RWPE1 (cell line): ENCODE results near the gene SLC39A6.
"Not testable (repeated sequence)": the region's sequence is repeated elsewhere in the genome, so short reads cannot be mapped to it uniquely, and the experiment has no call there.

Experiments used
- CTCF ChIA-PET: fragments of 350-600 bp; sonication (Branson Sonifier 250); formaldehyde crosslinking; extraction: SDS; loops from one replicate; lab custom pipeline; 2021; lab: Yijun Ruan, JAX
- POLR2A ChIA-PET: fragments of 400-600 bp; formaldehyde crosslinking; extraction: SDS; loops from one replicate; lab custom pipeline; 2020; ENCODE audit warnings: antibody characterized with exemption; ENCODE audit not compliant: low non-redundant PET; lab: Yijun Ruan, JAX
- DNase-seq: peaks from one replicate; pipeline ENCODE4 v3.0.0; 2012; ENCODE audit warnings: low spot score
- H3K27ac ChIP-seq: fragments of 450-650 bp; 2 replicates; pipeline ENCODE4 v1.5.1; 2017
- CTCF ChIP-seq: fragments of 450-650 bp; conservative IDR thresholded peaks from 2 replicates; pipeline ENCODE4 v1.5.1; 2017; ENCODE audit warnings: low read depth, mild to moderate bottlenecking

SLC39A6 gene

GRCh38 chr18:36169938-36170337 lies 40.8 kb upstream of the SLC39A6 start:
- no peak for TF ChIP-seq CTCF
- DNase-seq: no peak
- ChIA-PET CTCF (no interaction called here), POLR2A (no interaction called here)
- H3K27ac ChIP-seq: no peak overlapping the region

- CTCF ChIA-PET, POLR2A ChIA-PET, DNase-seq, H3K27ac ChIP-seq: not testable (repeated sequence)
Observed at GRCh38 chr18:36168296-36168695, 39.2 kb upstream of the SLC39A6 start.

GRCh38 chr18:36167692-36168218 lies 38.6 kb upstream of the SLC39A6 start:
- TF ChIP-seq CTCF: no peak
- ChIA-PET CTCF (interaction anchor here (0.6 kb wide), 1 partner anchor 20 kb away, joined by 3 read pairs; no protein-coding TSS in a partner anchor), POLR2A (no interaction called here)
- no peak for DNase-seq
- no peak overlapping the region for H3K27ac ChIP-seq

- ChIA-PET CTCF (no interaction called here), POLR2A (no interaction called here)
- DNase-seq: no peak
- H3K27ac ChIP-seq: no peak overlapping the region
- no peak for TF ChIP-seq CTCF
Observed at GRCh38 chr18:36162981-36163380, 33.8 kb upstream of the SLC39A6 start.

DNA sequence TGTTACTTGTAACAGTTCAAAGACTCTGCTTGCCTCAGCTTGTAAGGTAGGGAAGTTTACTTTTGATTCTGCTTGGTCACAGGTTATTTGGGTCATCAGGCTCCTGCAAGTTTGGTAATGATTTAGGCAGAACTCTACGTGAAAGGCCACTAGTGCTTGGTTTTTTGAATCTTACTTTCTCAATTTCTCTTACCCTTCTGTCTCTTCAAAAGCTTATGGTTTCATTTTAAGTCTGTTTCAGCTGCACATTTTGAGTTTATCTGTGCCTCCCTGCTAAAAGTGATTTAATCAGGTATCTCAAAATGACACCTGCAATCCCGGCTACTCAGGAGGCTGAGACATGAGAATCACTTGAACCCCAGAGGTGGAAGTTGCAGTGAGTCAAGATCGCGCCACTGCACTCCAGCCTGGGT lies 31.8 kb upstream of the SLC39A6 start:
- H3K27ac ChIP-seq: no peak overlapping the region
- CTCF ChIA-PET: no interaction called here
- POLR2A ChIA-PET: no interaction called here
- TF ChIP-seq CTCF: no peak
- no peak for DNase-seq

GRCh38 chr18:36158266-36158867 lies 29.2 kb upstream of the SLC39A6 start:
- CTCF ChIA-PET: no interaction called here
- no peak overlapping the region for H3K27ac ChIP-seq
- no peak for DNase-seq
- no peak for TF ChIP-seq CTCF
- POLR2A ChIA-PET: no interaction called here

GRCh38 chr18:36157441-36157840 lies 28.3 kb upstream of the SLC39A6 start:
- CTCF ChIA-PET: interaction anchor here (0.8 kb wide), 1 partner anchor 43 kb away, joined by 3 read pairs; no protein-coding TSS in a partner anchor
- POLR2A ChIA-PET: no interaction called here
- DNase-seq: no peak
- TF ChIP-seq CTCF: no peak
- H3K27ac ChIP-seq: no peak overlapping the region
